A549 (cell line): ENCODE results near the gene HBZ.

Source experiments
- ESRRA ChIP-seq: fragments of 150-350 bp; IDR thresholded peaks from 2 replicates; pipeline ENCODE4 v1.6.1; 2014; ENCODE audit warnings: mild to moderate bottlenecking, low read length, borderline replicate concordance
- PBX3 ChIP-seq: IDR thresholded peaks from 2 replicates; pipeline ENCODE4 v1.6.1; 2012
- REST ChIP-seq: fragments of 200-600 bp; sonication (generic); IDR thresholded peaks from 2 replicates; pipeline ENCODE4 v1.6.1; 2016; ENCODE audit warnings: antibody characterized with exemption, mild to moderate bottlenecking, moderate library complexity

- TF ChIP-seq ESRRA (no peak), PBX3 (no peak), REST (no peak)
Observed at GRCh38 chr16:166375-167121, 14.1 kb downstream of the HBZ start.
